HL-60/S4 treated with phorbol 12-myristate 13-acetate at 8.2 ng/mL for 4 days and 3 days (cell line): Measurements from ENCODE around the gene TALDO1.

Source experiments
- in situ Hi-C: fragments of 300-500 bp; cut with MboI; formaldehyde crosslinking; loops from 2 replicates; pipeline ENCODE4 v1.15.0; 2022; ENCODE audit warnings: low sequenced_read_pairs

The TALDO1 gene

GRCh38 chr11:767238-767637 is 20.0 kb downstream of the TALDO1 start:
- in situ Hi-C loops, result no loop called here

DNA sequence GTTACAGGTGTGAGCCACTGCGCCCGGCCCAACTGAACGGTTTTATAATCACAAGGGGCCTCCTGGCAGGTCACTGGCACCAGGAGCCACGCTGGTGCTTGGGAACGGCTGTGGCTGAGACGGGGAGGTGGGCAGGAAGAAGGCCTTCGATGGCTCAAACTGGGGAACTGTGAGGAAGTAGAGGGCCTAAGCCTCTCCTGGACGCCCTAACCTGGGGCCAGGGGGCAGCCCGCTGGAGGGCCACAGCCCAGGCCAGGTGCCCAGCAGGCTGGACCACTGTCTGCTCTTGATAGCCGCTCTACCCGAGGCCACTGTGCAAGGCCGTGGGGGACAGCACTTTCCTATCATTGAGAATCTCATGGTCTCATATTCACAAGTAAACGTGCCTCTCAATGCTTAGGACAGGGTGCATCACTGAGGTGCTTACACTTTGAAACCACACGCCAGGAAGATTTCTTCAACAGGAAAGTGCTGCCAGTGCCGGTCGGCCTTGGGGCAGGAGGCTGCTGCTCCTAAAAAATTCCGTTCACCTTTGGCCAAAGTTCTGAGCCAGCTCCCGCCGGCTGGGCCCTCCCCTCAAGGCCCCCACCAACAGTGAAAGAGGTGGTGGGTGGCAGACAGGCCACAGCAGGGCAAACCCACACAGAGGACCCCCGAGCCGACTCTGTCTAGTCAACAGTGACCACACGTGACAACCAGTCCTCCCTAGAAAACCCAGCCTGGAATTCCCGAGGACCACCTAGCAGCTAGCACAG is 22.8 kb downstream of the TALDO1 start:
- in situ Hi-C loops, result no loop called here

- in situ Hi-C loops, result no loop called here
These were observed 23.7 kb downstream of the TALDO1 start for GRCh38 chr11:770642-771616.

- in situ Hi-C loops, result no loop called here
These were observed 24.4 kb downstream of the TALDO1 start for GRCh38 chr11:771617-772204.

DNA sequence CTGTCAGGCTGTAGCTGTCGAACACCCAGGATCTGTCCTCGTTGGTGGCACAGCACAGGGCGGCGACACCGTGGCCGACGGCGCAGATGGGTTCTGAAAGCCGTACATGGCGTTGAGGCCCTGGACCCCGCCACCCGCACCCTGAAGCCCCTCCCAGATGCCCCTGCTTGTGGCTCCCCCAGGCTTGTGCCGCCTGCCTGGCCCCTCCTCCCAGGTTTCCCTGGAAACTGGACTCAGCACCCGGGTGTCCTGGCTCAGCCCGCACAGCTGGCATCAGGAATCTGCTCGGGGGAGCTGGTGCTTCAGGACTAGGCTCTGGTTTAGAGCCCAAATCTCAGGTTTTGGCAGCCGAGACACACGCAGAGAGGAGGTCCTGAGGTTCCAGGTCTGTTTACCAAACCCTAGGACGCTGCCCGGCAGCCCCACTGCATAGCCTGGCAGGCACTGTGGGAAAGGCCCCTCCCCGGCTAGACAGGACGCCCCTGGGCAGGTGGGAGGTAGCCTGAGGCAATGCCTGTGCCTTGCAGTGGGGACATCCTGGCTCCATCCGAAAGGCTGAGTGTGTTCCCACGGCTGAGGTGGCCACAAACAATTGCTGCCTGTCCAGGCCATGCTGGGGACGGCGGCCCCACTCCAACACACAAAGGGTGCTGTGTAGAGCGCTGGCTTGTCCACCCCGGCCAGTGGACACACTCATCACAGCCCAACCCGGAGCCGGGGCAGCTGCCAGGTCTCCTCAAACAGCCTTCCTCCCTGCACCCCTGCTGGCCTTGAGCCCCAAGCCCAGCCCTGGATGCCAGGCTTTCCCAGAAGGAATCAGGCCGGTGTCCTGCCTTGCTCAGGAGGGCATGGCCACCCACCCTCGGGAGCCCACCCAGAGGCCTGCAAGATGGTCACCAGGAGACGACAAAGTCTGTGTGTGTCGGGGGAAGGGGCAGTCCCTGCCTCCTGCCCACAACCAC is 25.4 kb downstream of the TALDO1 start:
- in situ Hi-C loops, result no loop called here

GRCh38 chr11:773425-773824 is 26.2 kb downstream of the TALDO1 start:
- in situ Hi-C loops, result no loop called here

DNA sequence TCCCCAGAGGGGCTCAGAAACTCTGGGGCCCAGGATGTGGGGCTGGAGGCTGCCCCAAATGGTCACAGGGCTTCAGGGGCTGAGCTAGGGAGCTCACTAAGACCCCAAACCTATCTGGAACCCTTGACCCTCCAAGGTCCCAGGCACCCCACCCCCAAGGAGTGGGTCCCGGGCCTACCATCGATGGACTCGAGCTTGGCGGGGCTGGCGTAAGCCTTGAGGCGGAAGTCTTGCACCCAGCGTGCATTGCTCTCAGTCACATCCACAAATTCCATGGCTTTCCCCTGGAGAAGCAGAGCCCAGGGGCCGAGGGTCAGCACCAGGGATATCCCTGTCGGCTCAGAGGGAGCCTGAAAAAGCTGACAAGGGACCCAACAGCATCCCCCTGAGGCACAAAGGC is 26.6 kb downstream of the TALDO1 start:
- in situ Hi-C loops, result no loop called here

DNA sequence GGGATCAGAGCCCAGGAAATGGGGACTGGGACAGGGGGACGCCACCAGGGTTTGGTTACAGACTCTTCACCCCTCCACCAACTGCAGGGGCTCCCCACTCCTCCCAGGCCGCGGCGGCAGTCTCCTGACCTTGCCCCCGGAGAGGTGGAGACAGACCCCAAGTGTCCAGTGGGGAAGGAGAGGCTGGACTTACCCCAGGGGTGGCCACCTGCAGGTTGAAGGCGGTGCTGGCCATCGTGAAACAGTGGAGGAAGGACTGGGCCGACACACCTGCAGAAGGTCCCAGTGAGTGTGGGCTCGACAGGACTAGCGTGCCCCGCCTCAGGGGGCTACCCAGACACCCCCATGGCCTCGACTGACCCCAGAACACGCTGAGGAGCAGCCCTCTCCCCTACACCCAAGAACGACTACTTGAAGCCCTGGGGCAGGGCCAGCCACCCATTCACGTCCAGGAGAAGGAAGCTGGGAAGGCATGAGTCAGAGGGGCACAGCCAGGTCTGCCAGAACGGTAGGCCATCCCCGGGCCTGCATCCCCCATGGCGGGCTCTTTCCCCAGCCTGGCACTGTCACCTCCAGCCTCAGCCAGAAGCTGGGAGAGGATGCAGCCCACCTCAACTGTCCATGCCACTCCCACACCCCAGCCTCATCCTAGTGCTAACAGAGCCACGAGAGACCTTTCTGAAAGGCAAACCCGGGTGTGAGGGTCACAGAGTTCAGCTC is 27.8 kb downstream of the TALDO1 start:
- in situ Hi-C loops, result no loop called here

DNA sequence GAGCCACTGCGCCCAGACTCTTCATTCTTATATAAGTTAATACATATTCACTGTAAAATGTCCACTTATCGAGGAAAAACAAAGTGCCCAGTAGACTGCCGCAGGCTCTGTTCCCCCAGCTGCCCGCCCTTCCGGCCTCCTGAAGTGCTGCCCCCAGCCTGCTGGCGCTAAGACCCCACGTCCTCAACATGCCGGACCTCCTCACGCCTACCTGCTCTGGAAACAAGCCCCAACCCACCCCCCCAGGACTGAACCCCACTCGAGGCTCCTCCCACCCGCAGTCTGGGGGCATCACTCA is 28.9 kb downstream of the TALDO1 start:
- in situ Hi-C loops, result no loop called here

DNA sequence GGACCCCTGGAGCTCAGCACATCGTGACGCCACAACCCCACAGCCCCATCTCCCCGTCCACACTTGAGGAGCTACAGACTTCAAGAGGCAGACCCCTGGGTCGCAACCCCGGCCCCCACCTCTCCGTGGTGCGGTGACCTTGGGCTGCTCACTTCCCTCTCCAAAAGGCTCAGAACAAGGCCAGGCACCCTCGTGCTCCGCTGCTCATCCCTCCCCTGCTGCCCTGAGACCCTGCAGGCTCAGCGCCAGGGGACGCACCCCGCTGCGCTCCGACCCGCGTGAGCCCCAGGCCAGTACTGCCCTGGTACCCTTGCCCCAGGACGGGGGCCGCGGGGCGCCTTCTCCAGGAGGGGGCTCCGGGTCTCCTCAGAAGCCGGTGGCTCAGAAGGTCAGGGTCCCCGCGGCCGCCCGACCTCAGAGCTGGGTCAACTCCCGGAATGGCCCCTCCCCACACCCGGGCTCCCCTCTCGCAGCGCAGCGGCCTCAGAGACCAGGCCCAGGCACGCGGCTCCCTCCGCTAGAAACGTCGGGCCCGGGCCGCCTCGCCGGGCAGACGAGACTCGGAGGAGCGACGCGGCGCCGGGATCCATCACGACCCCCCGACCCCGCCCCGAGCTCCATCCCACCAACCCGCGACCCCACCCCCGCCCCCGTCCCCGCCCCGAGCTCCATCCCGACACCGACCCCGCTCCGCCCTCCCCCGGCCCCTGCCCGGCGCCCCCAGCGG is 29.5 kb downstream of the TALDO1 start:
- in situ Hi-C loops, result no loop called here

GRCh38 chr11:777288-778255 is 30.3 kb downstream of the TALDO1 start, which contains the start of gene GATD1:
GATD1 (minus strand) TSS chr11:777487; CDS start chr11:777462, 25 bp downstream.
- in situ Hi-C loops, result no loop called here

GRCh38 chr11:778976-779954 is 32.0 kb downstream of the TALDO1 start:
- in situ Hi-C loops, result no loop called here

- in situ Hi-C loops, result no loop called here
These were observed 32.8 kb downstream of the TALDO1 start for GRCh38 chr11:779955-780532.

DNA sequence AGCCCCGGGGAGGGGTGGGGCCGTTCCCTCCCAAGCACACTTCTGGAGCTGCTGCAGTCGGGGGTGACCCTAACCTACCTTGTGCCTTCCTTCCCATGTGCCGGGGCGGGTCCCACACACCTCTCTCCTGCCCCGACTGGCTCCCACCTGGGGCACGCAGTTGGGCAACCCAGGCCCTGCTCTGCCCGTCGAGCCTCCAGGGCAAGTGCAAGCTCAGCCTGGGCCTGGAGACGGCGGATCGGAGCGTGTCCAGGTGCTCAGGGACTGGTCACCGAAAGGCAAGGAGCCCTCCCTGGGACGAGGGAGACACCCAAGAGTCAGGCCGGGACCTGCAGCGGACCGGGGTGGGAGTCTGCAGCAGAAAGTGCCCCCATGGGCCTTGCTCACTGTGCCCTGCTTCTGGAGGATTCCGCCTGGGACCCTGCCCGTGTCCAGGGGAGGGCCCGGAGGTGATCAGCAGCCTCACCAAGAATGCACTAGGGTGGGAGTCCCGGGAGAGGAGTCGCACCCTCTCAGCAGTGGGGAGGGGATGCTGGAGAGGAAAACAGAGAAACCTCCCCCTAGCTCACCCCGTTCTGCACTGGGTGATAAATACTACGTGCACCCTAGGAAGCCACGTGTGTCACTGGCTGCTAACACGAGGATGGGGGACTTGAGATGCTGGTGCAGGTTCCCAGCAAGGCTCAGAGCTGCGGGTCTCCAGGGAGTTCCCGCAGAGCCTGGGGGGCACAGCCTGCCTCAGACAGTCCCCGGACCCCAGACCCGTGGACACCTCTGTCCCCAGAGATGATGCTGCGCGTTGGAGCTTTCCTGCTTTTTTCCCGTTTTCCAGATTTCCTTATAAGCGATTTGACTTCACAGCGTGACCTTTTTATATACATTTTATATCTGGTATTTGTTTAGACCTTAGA is 35.3 kb downstream of the TALDO1 start:
- in situ Hi-C loops, result no loop called here

- in situ Hi-C loops, result no loop called here
These were observed 36.3 kb downstream of the TALDO1 start for GRCh38 chr11:783581-784015.
